ENCODE data around the gene CTCF. TPM values are rescaled to one million over a fixed set of nuclear protein-coding genes. Genes with fewer than 3 reads are reported as not detected.

The CTCF gene
- total and polyA plus RNA-seq, 10 donors: 24.4 to 67.7 (median 48.6) TPM

DNA sequence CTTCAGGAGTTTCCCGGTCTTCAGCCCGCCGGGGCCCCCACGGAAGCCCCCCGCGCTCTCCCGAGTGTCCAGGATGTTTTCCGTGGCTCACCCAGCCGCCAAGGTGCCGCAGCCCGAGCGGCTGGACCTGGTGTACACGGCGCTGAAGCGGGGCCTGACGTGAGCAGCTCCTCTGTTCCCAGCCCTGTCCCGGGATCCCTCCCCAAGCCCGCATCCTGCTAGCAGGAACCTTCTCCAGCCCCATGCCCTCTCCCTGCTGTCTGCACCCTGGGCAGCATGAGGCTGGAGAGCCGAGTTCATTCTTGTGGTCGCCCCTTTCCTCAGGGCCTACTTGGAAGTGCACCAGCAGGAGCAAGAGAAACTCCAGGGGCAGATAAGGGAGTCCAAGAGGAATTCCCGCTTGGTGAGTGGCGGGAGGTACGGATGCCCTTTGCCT, 23.6 kb upstream of the CTCF start:
- Histone ChIP-seq H3K4me3 (peak overlapping the region; percentile 58 to 86 (median 75)), H3K27me3 (replicated peaks in 1 of 7) (peaks cover 0 to 11% (median 0%) of the 10 kb centered on the region in 7 donors), H3K36me3 (peaks cover 0 to 60% (median 40%) of the 10 kb centered on the region in 6 donors), H3K4me1 (peaks cover 50 to 100% (median 88%) of the 10 kb centered on the region in 6 donors), H3K27ac (peak overlapping the region; percentile 88 to 96 (median 93)), H3K9me3 (no peaks in the 10 kb centered on the region)
- intact Hi-C loops (cut with DNase I; ENCODE audit: low total_unique reads): no loop called here
- 55 to 65% (median 58%) methylated on average over 16 to 23 of the region's 23 CpGs for WGBS, 5 donors
- no peak for DNase-seq
- TF ChIP-seq POLR2AphosphoS5 (IDR thresholded peaks at IDR 0.05) (no peak), CTCF (IDR thresholded peaks at IDR 0.05 in 8 of 11, conservative IDR thresholded peaks at IDR 0.05 in 3 of 11) (no peak), POLR2A (IDR thresholded peaks at IDR 0.05) (no peak)

DNA sequence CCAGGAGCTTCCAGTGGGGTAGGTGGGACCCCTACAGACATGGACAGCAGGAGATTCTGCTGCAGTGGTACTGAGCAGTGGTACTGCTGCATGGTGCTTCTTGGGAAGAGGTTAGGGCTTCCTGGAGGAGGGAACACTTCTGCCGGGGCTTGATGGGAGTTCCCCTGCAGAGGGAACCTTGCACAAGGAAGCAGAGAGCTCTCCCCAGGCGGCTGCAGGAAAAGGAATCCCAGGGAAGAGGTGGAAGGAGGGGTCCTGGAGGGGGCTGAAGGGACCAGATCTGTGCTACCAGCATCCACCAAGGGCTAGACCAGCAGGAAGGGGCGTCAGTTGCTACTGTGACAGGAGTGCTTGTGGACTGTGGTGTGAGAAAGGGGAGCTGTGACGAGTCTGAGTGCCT, 23.1 kb upstream of the CTCF start:
- Histone ChIP-seq H3K4me3 (peak overlapping the region in 7 of 8 donors; percentile 58 to 86 (median 78)), H3K4me1 (peaks cover 50 to 100% (median 89%) of the 10 kb centered on the region in 6 donors), H3K27me3 (replicated peaks in 1 of 7) (peaks cover 0 to 11% (median 0%) of the 10 kb centered on the region in 7 donors), H3K36me3 (peaks cover 0 to 66% (median 45%) of the 10 kb centered on the region in 6 donors), H3K27ac (peak overlapping the region in 7 of 8 donors; percentile 88 to 96 (median 93)), H3K9me3 (no peaks in the 10 kb centered on the region)
- TF ChIP-seq POLR2AphosphoS5 (IDR thresholded peaks at IDR 0.05): no peak
- TF ChIP-seq CTCF (IDR thresholded peaks at IDR 0.05 in 8 of 11, conservative IDR thresholded peaks at IDR 0.05 in 3 of 11): no peak
- no peak for TF ChIP-seq POLR2A (IDR thresholded peaks at IDR 0.05)
- intact Hi-C loops (cut with DNase I; ENCODE audit: low total_unique reads): no loop called here
- DNase-seq: no peak
- 40 to 63% (median 50%) methylated on average over 4 of the region's 4 CpGs for WGBS, 5 donors

- intact Hi-C loops (cut with DNase I; ENCODE audit: low total_unique reads): no loop called here
- H3K27ac ChIP-seq: peak overlapping the region in 5 of 8 donors; percentile 90 to 96 (median 93)
- DNase-seq: no peak
- H3K4me3 ChIP-seq: peak overlapping the region in 5 of 8 donors; percentile 58 to 86 (median 72)
- 83 to 88% (median 85%) methylated on average over 21 to 27 of the region's 27 CpGs for WGBS, 5 donors
- H3K36me3 ChIP-seq: peaks cover 0 to 71% (median 52%) of the 10 kb centered on the region in 6 donors
- H3K4me1 ChIP-seq: peaks cover 52 to 100% (median 90%) of the 10 kb centered on the region in 6 donors
- no peaks in the 10 kb centered on the region for H3K9me3 ChIP-seq
- H3K27me3 ChIP-seq (replicated peaks in 1 of 7): peaks cover 0 to 11% (median 0%) of the 10 kb centered on the region in 7 donors
- TF ChIP-seq POLR2A (IDR thresholded peaks at IDR 0.05) (no peak), POLR2AphosphoS5 (IDR thresholded peaks at IDR 0.05) (peak in 2 of 3 donors; percentile 48 to 77)
Observed at GRCh38 chr16:67539691-67540635, 22.4 kb upstream of the CTCF start.

DNA sequence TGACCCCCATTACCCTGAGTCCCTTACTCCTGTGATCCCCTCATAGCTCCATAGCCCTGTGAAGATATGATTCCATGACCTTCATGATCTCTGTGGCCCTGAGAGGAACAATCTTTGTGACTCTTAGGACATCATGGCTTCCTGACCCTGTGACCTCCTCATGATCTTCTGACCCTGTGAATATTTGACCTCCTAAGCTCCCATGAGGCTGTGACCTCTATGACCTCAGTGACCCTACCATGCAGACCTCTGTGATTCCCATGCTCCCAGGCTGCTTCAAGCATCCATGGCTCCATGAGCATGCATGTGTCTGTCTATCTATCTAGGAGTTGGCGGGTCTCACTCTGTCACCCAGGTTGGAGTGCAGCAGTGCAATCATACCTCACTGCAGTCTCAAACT, 21.6 kb upstream of the CTCF start:
- H3K36me3 ChIP-seq: peaks cover 0 to 75% (median 59%) of the 10 kb centered on the region in 6 donors

More for the DNA sequence above, 21.6 kb upstream of the CTCF start:
- peaks cover 51 to 100% (median 90%) of the 10 kb centered on the region in 6 donors for H3K4me1 ChIP-seq
- peak overlapping the region in 5 of 8 donors; percentile 10 to 96 (median 80) for H3K27ac ChIP-seq
- intact Hi-C loops (cut with DNase I; ENCODE audit: low total_unique reads): no loop called here
- TF ChIP-seq POLR2AphosphoS5 (IDR thresholded peaks at IDR 0.05) (peak in 1 of 3 donors; percentile 28), POLR2A (IDR thresholded peaks at IDR 0.05) (no peak)
- no peak overlapping the region for H3K4me3 ChIP-seq
- 94 to 100% (median 100%) methylated on average over 1 of the region's 1 CpG for WGBS, 5 donors
- H3K27me3 ChIP-seq (replicated peaks in 1 of 7): peaks cover 0 to 11% (median 0%) of the 10 kb centered on the region in 7 donors
- no peaks in the 10 kb centered on the region for H3K9me3 ChIP-seq
- DNase-seq: no peak

Data from spleen (tissue), 11 donors.